K562 (cell line): ENCODE measurements around the gene THEM4. TPM values are rescaled to one million over a fixed set of nuclear protein-coding genes. Genes with fewer than 3 reads are reported as not detected.

Experiments used
- ATAC-seq: fragments of 200-7000 bp; cut with Tn5 transposase; 3 replicates; pipeline ENCODE4 v1.9.1; 2020; ENCODE audit warnings: moderate library complexity
- BruUV-seq: library from RNA; stranded (reverse); fragments of 400-500 nt; replicated peaks from 2 replicates; lab custom pipeline; 2021; lab: Mats Ljungman, UMichigan
- CTCF ChIA-PET: fragments of 300-600 bp; formaldehyde crosslinking; extraction: SDS; loops from one replicate; lab custom pipeline; 2021; ENCODE audit warnings: low intra/inter-chr PET ratio; lab: Yijun Ruan, JAX
- POLR2A ChIA-PET: fragments of 300-600, 350-650 bp; sonication (Branson Sonifier 250); formaldehyde crosslinking; extraction: SDS; loops from one replicate; lab custom pipeline; 2021; ENCODE audit warnings: antibody characterized with exemption, inconsistent platforms; lab: Yijun Ruan, JAX
- DNase-seq, 4 experiments: peaks; one replicate each; pipeline versions ENCODE4 v3.0.0 to v3.0.0-alpha.2; 2011 to 2018; ENCODE audit warnings: low spot score in 3 of 4, mixed read lengths in 3 of 4; ENCODE audit errors: extremely low read depth in 1 of 4
- FAIRE-seq: peaks from 2 replicates; lab custom pipeline; 2011; peaks lifted over from hg19 to GRCh38; lab: Jason Lieb, UNC
- H2AFZ ChIP-seq: 2 replicates; pipeline ENCODE4 v1.6.0; 2011; ENCODE audit warnings: low read depth, low read length, control low read depth, inconsistent platforms
- H3K27ac ChIP-seq: fragments of 200-600 bp; 3 replicates; pipeline ENCODE4 v1.8.0; 2011; ENCODE audit warnings: low read depth, mild to moderate bottlenecking, control low read depth, inconsistent platforms, low read length, moderate library complexity, mixed read lengths; ENCODE audit errors: extremely low read depth
- H3K27me3 ChIP-seq, 2 experiments: fragments of 300-600 bp in 1 of 2; 2 replicates in 1 of 2; 3 replicates in 1 of 2; pipeline versions ENCODE4 v1.6.0 to v1.8.0; 2011; ENCODE audit warnings: inconsistent platforms in 2 of 2, low read length in 2 of 2, mild to moderate bottlenecking in 1 of 2, mixed read lengths in 1 of 2, moderate library complexity in 1 of 2; ENCODE audit not compliant: control insufficient read depth in 2 of 2, insufficient read depth in 2 of 2
- H3K36me3 ChIP-seq: fragments of 300-600 bp; 3 replicates; pipeline ENCODE4 v1.8.0; 2011; ENCODE audit warnings: mild to moderate bottlenecking, low read length, inconsistent platforms; ENCODE audit not compliant: control insufficient read depth, insufficient read depth
- H3K4me1 ChIP-seq, 2 experiments: fragments of 200-600 bp in 1 of 2; replicated peaks in 1 of 2; 2 replicates in 1 of 2; 3 replicates in 1 of 2; pipeline versions ENCODE4 v1.5.1 to v1.8.0; 2011; ENCODE audit warnings: inconsistent platforms in 2 of 2, low read length in 2 of 2, mild to moderate bottlenecking in 1 of 2, mixed read lengths in 1 of 2, moderate library complexity in 1 of 2; ENCODE audit not compliant: control insufficient read depth in 2 of 2, insufficient read depth in 2 of 2
- H3K4me2 ChIP-seq: 2 replicates; pipeline ENCODE4 v1.6.1; 2011; ENCODE audit warnings: low read length, control low read depth, inconsistent platforms, mixed read lengths; ENCODE audit not compliant: insufficient read depth
- H3K4me3 ChIP-seq: fragments of 200-600 bp; sonication (generic), shearing (Covaris generic); 2 replicates; pipeline ENCODE4 v1.5.1; 2016; ENCODE audit warnings: control low read depth, inconsistent platforms
- H3K79me2 ChIP-seq: fragments of 200-600 bp; 3 replicates; pipeline ENCODE4 v1.8.0; 2011; ENCODE audit warnings: low read length, inconsistent platforms; ENCODE audit not compliant: control insufficient read depth, insufficient read depth
- H3K9ac ChIP-seq, 2 experiments: 2 replicates each; pipeline versions ENCODE4 v1.6.0 to v1.6.1; 2011; ENCODE audit warnings: low read depth in 2 of 2, low read length in 2 of 2, control low read depth in 1 of 2, inconsistent platforms in 1 of 2, mild to moderate bottlenecking in 1 of 2, mixed read lengths in 1 of 2; ENCODE audit not compliant: insufficient read depth in 1 of 2
- H3K9me1 ChIP-seq: one replicate; pipeline ENCODE4 v1.6.0; 2011; ENCODE audit warnings: inconsistent platforms, mild to moderate bottlenecking, low read length, moderate library complexity; ENCODE audit not compliant: control insufficient read depth, insufficient read depth
- H3K9me3 ChIP-seq: replicated peaks from 2 replicates; pipeline ENCODE4 v1.5.1; 2011; ENCODE audit warnings: low read depth, low read length, inconsistent platforms; ENCODE audit not compliant: control insufficient read depth, insufficient read depth
- H4K20me1 ChIP-seq: replicated peaks from 2 replicates; pipeline ENCODE4 v1.6.1; 2011; ENCODE audit warnings: low read length, inconsistent platforms, mixed read lengths; ENCODE audit not compliant: control insufficient read depth, insufficient read depth
- ATF3 ChIP-seq, 2 experiments: fragments of 450-650 bp in 1 of 2; sonication (generic) in 1 of 2; formaldehyde crosslinking in 1 of 2; IDR thresholded peaks in 1 of 2; conservative IDR thresholded peaks in 1 of 2; 2 replicates each; pipeline versions ENCODE4 v1.6.1 to v1.8.1; 2016 to 2023; ENCODE audit warnings: mild to moderate bottlenecking in 2 of 2, moderate library complexity in 2 of 2, inconsistent platforms in 1 of 2, missing genetic modification reagents in 1 of 2
- ATF6 ChIP-seq: sonication (generic); formaldehyde crosslinking; IDR thresholded peaks from 2 replicates; pipeline ENCODE4 v1.4.0; 2020; ENCODE audit warnings: mild to moderate bottlenecking, missing genetic modification reagents
- DDX20 ChIP-seq: fragments of 450-650 bp; IDR thresholded peaks from 2 replicates; pipeline ENCODE4 v1.6.1; 2016; ENCODE audit warnings: missing genetic modification characterization, low read depth, mild to moderate bottlenecking, missing compliant biosample characterization, moderate library complexity
- DLX4 ChIP-seq: fragments of 250-450 bp; sonication (Bioruptor Pico); IDR thresholded peaks from 2 replicates; pipeline ENCODE4 v1.6.1; 2021; ENCODE audit warnings: mild to moderate bottlenecking
- DNMT1 ChIP-seq: fragments of 450-650 bp; IDR thresholded peaks from 2 replicates; pipeline ENCODE4 v1.6.1; 2016; ENCODE audit warnings: antibody characterized with exemption, mild to moderate bottlenecking
- MBD2 ChIP-seq: sonication (generic); IDR thresholded peaks from 2 replicates; pipeline ENCODE4 v1.6.1; 2016; ENCODE audit warnings: low read depth, borderline replicate concordance
- PREB ChIP-seq: sonication (generic); formaldehyde crosslinking; IDR thresholded peaks from 2 replicates; pipeline ENCODE4 v1.8.1; 2023; ENCODE audit warnings: mild to moderate bottlenecking, missing genetic modification reagents
- SRSF9 ChIP-seq: fragments of 200-400 bp; formaldehyde crosslinking; IDR thresholded peaks from 2 replicates; pipeline ENCODE4 v1.6.1; 2017; ENCODE audit warnings: low read depth, low read length, borderline replicate concordance
- STAT5A ChIP-seq: IDR thresholded peaks from 2 replicates; pipeline ENCODE4 v1.6.1; 2012; ENCODE audit warnings: low read length, inconsistent platforms, borderline replicate concordance
- WGBS: fragments of 100-300 bp; shearing (Covaris generic); methylation state at CpG from one replicate; pipeline ENCODE4 v1.1.6; 2016; ENCODE audit warnings: low coverage, mixed read lengths; ENCODE audit not compliant: insufficient coverage; ENCODE audit errors: missing lambda C conversion rate; 5-methylcytosine and 5-hydroxymethylcytosine counted together
- in situ Hi-C: fragments of 300-500 bp; cut with MboI; formaldehyde crosslinking; loops from 4 replicates; pipeline ENCODE4 v1.15.0; 2018; ENCODE audit warnings: inconsistent platforms, mixed read lengths
- intact Hi-C: fragments of 100-400 bp; cut with micrococcal nuclease; formaldehyde crosslinking; loops from 2 replicates; pipeline ENCODE4 v1.14.2; 2022
- polyA plus RNA-seq, 8 experiments: library from polyadenylated mRNA; depleted of rRNA in 4 of 8; stranded (reverse) in 5 of 8; unstranded in 3 of 8; fragments of >200 nt; fragmentation: Nextera tagmentation in 2 of 8; fragmentation: Illumina TruSeq in 1 of 8; extraction: Ambion mirVana in 2 of 8; extraction: Trizol in 1 of 8; gene quantifications; 2 replicates each; pipeline versions ENCODE4 v1.2.1 to v1.2.3, GENCODE V29; 2011 to 2014; ENCODE audit warnings: inconsistent platforms in 1 of 8, missing spikeins in 1 of 8
- total RNA-seq, 7 experiments: library from RNA; depleted of rRNA in 6 of 7; stranded (reverse); fragments of >200 nt in 6 of 7; fragmentation: Illumina TruSeq in 2 of 7; extraction: Trizol in 2 of 7; gene quantifications; 2 replicates each; pipeline versions ENCODE4 v1.2.1 to v1.2.3, GENCODE V29; 2011 to 2021; ENCODE audit warnings: low replicate concordance in 1 of 7

THEM4 gene
- total and polyA plus RNA-seq, 9 of the 15 experiments (the other 6 are each of a cell fraction or from before 2014, with no cell fraction given) = 8.6 to 71.9 (median 35.3) TPM

- intact Hi-C loops = no loop called here
- no peak for FAIRE-seq
- ChIA-PET CTCF (no interaction called here), POLR2A (interaction anchor here (0.5 kb wide), 1 partner anchor 252 kb away, joined by 3 read pairs; no protein-coding TSS in a partner anchor)
- peak within 1 kb of the TSS; percentile 49 for H3K4me2 ChIP-seq
- H3K79me2 ChIP-seq = no peaks in the 10 kb centered on the region
- no peak for DNase-seq
- TF ChIP-seq STAT5A (no peak), ATF3 (IDR thresholded peaks at IDR 0.05) (no peak), ATF3 (CRISPR knock-in tag; conservative IDR thresholded peaks at IDR 0.05) (no peak), DNMT1 (no peak), DLX4 (CRISPR knock-in tag) (no peak), SRSF9 (no peak), DDX20 (tag) (no peak), PREB (CRISPR knock-in tag) (no peak), ATF6 (CRISPR knock-in tag) (no peak), MBD2 (no peak)
- TF ChIP-seq, all 486 proteins: peak for 0
- H2AFZ ChIP-seq = peak within 1 kb of the TSS; percentile 67; the same call in 1 of the 2 replicates
- H3K36me3 ChIP-seq = no peaks in the 10 kb centered on the region
- no peaks in the 10 kb centered on the region; a peak in 2 of 5 replicates for H3K27me3 ChIP-seq
- no peak for ATAC-seq
- in situ Hi-C loops = loop anchor here (5.0 kb wide), 1 partner anchor 134 kb away; no protein-coding TSS in a partner anchor
- no TSS peak for BruUV-seq
- peaks cover 5 to 27% of the 10 kb centered on the region in 2 experiments for H3K4me1 ChIP-seq
- H3K27ac ChIP-seq = no peak within 1 kb of the TSS
- no peaks in the 10 kb centered on the region for H3K9me3 ChIP-seq
- 33% methylated on average over 5 of the region's 5 CpGs for WGBS
- peak within 1 kb of the TSS in 1 of 2 experiments; percentile 85; a peak in 2 of 4 replicates for H3K9ac ChIP-seq
- H3K4me3 ChIP-seq = no peak within 1 kb of the TSS
- no peaks in the 10 kb centered on the region for H4K20me1 ChIP-seq
- H3K9me1 ChIP-seq = peaks cover 3% of the 10 kb centered on the region
Measured at GRCh38 chr1:151831605-151832004, 77.7 kb downstream of the THEM4 start, which contains the start of gene RORC. TSS of gene RORC (minus strand) at chr1:151831802. CDS start at chr1:151831764, 38 bp downstream.
